ENCODE results near the gene CCHCR1.
A peak's percentile ranks its signal among the peaks of the same experiment; 100 is the strongest.
"Not testable (repeated sequence)": the region's sequence is repeated elsewhere in the genome, so short reads cannot be mapped to it uniquely, and the experiment has no call there.

Gene CCHCR1

GRCh38 chr6:31157513-31158139 lies at the start of gene CCHCR1:
CCHCR1 (minus strand) TSS chr6:31157802; CDS start chr6:31157600, 202 bp downstream.
- no peak for DNase-seq (ENCODE audit: low read depth)

DNA sequence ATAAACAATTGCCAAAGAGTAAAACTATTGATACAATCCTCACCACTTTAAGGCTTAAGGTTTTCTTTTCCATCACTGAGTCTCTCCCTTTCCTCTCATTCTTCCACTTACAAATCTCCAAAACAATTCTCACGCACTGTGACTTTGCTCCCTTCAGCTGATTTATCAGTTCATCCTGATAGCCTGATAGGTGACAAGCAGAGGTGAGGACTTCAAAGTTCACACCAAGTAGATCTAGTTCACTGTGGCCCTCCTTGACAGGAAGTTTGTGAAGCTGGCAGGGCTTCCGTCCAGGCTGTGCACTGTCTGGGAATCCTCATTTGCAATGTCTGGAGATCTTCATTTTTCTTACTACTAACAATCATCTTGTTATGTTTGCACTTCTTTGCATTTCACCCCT lies 48.0 kb upstream of the CCHCR1 start:
- DNase-seq (ENCODE audit: low read depth): no peak

GRCh38 chr6:31204751-31205145 lies 47.1 kb upstream of the CCHCR1 start:
- DNase-seq (ENCODE audit: low read depth): no peak

DNA sequence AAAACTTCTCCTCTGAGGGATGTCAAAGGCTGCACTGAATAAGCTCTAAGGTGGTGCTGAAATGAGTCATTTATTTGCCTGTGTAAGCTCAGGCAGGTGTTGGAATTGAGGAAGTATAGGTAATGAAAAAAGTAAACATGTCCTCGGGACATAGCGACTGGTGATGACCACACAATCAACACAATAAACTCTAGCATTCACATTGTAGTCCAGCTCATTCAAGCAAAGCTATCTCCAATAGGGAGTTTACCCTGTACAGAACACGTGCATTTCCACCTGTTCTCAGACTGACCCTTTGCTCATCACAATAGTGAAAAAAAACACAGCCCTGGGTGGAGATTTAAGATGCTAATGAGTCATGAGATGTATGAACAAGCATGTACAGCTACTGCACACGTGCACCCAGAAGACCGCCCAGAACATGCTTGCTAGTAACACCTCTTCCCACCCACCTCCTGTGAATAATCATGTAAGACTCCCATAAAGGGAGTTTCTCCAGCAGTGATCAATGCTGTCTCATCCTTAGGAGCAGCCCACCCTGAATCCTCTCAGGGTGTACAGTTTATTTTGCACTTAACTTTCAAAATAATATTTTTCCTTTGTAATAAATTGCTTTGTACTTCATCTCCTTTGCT lies 45.9 kb upstream of the CCHCR1 start:
- no peak for DNase-seq (ENCODE audit: low read depth)

DNA sequence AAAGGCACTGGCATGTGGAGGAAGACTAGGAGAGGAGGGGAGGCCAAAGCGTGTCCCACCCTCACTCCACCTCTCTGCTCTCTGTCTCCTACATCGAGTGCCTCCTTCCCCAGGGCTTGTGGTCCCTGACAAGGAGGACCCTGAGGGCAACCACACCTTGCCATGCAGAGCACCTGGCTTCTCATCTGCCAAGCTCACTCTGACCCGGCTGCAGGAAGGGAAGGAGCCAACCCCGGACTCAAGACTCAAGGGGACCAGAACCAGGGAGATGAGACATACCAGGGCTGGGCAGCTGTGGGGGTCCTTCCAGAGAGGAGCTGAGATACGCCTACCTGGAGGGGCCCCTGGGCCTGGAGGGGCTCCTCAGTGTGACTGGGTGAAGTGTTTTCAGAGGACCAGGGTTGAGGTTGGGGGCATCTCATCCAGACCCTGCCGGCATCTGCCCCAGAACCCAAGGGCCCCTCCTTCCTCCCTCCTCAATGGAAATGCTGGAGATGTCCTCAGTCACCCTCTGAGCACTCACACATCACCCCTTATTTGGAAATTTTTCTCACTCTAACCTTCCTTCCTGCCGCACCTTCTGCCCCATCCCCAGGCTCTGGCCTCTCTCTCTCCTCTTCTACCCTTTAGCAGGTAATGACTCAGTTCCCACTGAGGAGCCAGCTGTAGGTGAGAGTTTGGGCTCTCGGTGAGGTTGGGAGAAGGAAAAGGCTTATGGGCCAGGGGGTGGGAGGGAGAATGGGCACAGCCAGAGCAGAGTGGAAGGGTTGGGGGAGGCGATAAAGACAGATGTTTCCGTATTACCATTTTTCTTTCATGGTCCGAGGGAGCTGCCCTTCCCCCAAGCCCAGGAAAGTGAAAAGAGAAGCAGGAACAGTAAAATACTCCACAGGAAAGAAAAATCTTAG lies 44.9 kb upstream of the CCHCR1 start:
- DNase-seq (ENCODE audit: low read depth): no peak

- DNase-seq (ENCODE audit: low read depth): not testable (repeated sequence)
These were observed 41.5 kb upstream of the CCHCR1 start for GRCh38 chr6:31199105-31199452.

DNA sequence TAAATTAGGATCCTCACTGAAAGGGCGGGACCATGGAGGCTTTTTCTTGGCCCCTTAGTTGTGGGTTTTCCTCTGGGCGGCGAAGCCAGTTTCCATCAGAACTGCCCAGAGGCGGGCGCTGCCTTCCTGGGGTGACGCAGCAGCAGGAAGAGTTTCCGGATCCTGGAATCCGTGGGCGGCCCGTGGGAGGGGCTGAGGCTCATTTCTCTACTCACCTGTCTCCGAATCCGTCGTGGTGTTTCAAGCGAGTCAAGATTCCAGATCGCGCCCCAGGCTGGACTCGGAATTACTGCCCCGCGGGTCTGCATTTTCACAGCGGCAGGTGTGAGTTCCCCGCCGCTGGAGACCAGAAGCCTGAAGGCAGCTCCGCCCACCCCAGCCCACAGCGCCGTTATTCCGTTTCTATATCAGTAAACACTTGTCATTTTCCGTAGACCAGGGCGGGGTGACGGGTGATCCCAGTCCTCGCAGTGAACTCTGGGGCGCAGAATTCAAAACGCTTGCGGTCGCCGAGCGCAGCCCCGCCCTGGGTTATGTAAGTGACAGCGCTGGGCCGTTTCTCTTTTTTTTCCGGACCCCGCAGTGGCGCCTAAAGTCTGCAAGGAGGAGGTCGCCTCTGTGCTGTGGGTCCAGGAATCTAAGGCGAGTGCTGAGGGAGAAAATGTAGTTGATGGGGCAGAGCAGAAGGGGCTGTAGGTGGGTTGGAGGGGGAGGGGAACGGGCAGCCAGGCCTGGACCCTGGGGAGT lies 40.1 kb upstream of the CCHCR1 start:
- DNase-seq (ENCODE audit: low read depth): peak; percentile 82

DNA sequence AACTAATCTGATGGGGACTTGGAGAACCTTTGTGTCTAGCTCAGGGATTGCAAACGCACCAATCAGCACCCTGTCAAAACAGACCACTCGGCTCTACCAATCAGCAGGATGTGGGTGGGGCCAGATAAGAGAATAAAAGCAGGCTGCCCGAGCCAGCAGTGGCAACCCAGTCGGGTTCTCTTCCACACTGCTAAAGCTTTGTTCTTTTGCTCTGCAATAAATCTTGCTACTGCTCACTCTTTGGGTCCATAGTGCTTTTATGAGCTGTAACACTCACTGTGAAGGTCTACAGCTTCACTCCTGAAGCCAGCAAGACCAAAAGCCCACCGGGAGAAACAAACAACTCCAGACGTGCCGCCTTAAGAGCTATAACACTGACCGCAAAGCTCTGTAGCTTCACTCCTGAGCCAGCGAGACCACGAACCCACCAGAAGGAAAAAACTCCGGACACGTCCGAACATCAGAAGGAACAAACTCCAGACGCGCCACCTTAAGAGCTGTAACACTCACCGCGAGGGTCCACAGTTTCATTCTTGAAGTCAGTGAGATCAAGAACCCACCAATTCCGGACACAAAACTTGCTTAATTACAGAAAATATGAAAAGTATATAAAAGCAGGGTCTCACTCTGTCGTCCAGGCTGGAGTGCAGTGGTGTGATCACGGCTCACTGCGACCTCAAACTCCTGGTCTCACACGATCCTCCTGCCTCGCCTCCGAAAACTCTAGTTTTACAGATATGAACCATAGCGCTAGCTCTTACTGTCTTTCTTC lies 38.8 kb upstream of the CCHCR1 start:
- not testable (repeated sequence) for DNase-seq (ENCODE audit: low read depth)

DNA sequence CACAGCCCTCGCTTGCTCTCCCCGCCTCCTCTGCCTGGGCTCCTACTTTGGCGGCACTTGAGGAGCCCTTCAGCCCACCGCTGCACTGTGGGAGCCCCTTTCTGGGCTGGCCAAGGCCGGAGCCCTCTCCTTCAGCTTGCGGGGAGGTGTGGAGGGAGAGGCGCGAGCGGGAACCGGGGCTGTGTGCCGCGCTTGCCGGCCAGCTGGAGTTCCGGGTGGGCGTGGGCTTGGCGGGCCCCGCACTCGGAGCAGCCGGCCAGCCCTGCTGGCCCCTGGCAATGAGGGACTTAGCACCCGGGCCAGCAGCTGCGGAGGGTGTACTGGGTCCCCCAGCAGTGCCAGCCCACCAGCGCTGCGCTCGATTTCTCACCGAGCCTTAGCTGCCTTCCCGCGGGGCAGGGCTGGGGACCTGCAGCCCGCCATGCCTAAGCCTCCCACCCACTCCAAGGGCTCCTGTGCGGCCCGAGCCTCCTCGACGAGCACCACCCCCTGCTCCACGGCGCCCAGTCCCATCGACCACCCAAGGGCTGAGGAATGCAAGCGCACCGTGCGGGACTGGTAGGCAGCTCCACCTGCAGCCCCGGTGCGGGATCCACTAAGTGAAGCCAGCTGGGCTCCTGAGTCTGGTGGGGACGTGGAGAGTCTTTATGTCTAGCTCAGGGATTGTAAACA lies 37.8 kb upstream of the CCHCR1 start:
- not testable (repeated sequence) for DNase-seq (ENCODE audit: low read depth)

DNA sequence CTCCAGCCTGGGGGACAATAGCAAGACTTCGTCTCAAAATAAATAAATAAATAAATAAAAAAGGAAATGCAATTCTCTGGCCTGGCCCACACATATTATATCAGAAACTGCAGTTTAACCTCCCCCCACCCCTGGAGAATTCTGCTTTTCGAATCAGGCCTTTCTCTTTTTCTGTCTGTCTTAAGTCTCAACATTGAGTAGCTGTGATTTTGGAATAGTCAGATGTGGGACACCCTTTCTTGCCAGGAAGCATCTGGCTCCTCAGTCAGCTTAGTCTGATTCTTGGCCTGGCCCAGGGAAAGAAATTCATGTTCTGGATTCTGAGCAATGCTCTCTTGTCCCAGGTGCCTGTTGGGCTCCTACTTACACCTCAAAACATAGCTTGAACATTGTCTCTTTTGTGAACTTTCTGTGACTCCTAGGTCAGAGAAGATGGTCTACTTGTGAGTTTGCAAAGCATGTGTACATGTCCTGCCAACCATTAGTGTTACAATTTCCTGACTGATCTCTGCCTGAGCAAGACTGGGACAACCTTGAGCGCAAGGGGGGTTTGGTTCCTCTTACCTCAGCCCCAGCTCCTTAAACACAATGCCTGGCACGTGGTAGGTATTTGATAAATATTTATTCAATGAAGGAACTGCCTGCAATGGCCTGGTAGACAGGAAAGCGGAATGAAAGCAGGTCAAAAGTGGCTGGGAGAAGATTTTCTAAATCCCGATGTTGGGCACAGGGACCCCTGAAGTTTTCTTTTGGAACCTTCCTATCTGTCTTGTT lies 36.6 kb upstream of the CCHCR1 start:
- no peak for DNase-seq (ENCODE audit: low read depth)

DNA sequence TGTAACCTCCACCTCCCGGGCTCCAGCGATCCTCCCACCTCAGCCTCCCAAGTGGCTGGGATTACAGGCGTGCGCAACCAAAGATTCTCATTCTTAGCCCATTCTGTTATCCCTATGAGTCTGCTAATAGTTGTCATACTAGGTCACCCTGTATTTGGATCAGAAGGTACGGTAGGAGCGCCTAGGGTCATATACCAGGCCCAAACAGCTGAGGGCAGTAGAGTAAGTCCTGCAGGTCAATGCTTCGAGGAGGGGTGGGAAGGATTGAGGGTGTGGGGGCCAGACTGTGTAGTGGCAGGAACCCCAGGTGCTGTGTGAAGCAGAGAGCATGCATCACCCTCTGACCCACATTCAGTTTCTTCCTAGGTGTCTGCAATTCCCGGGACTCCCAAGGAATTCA lies 35.6 kb upstream of the CCHCR1 start:
- no peak for DNase-seq (ENCODE audit: low read depth)

DNA sequence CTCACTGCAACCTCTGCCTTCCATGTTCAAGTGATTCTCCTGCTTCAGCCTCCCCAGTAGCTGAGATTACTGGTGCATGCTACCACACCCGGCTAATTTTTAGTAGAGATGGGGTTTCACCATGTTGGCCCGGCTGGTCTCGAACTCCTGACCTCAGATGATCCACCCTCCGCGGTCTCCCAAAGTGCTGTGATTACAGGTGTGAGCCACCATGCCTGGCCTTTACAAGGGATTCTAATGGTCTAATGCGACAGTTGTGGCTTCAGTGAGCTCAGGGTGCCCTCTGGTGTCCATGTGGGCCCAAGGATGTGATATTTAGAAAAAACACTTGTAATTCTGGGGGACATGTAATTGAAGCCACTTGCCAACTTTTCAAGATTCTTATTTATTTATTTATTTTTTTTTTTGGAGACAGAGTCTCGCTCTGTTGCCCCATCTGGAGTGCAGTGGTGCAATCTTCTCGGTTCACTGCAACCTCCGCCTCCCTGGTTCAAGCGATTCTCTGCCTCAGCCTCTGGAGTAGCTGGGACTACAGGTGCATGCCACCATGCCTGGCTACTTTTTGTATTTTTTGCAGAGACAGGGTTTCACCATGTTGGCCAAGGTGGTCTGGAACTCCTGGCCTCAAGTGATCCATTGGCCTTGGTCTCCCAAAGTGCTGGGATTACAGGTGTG lies 35.0 kb upstream of the CCHCR1 start:
- not testable (repeated sequence) for DNase-seq (ENCODE audit: low read depth)

DNA sequence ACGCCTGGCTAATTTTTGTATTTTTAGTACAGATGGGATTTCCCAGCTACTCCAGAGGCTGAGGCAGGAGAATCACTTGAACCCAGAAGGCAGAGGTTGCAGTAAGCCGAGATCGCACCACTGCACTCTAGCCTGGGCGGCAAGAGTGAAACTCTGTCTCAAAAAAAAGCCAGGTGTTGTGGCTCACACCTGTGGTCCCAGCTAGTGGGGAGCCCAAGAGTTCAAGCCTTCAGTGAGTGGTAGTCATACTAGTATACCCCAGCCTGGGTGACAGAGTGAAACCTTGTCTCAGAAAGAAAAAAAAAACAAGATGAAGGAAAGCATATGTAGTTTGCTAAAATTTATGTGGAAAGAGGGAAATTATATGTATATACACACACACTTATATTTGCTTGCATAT lies 32.9 kb upstream of the CCHCR1 start:
- no peak for DNase-seq (ENCODE audit: low read depth)

- not testable (repeated sequence) for DNase-seq (ENCODE audit: low read depth)
These were observed 31.6 kb upstream of the CCHCR1 start for GRCh38 chr6:31189223-31189622.

DNA sequence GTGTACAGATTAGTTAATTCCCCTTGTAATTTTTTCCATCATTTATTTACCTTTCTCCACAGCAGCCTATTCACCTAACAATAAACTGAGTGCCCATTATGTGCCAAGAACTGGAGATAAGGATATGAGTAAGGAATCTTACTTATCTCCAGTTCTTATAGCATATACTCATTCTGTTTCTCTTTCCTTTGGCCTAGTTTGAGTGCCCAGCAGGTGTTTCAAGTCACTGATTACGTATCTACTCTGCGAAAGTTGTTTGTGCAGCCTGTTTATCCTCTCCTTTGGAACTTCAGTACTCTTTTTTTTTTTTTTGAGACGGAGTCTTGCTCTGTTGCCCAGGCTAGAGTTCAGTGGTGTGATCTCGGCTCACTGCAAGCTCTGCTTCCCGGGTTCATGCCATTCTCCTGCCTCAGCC lies 30.2 kb upstream of the CCHCR1 start:
- no peak for DNase-seq (ENCODE audit: low read depth)

GRCh38 chr6:31186052-31186734 lies 28.6 kb upstream of the CCHCR1 start:
- DNase-seq (ENCODE audit: low read depth): no peak

DNA sequence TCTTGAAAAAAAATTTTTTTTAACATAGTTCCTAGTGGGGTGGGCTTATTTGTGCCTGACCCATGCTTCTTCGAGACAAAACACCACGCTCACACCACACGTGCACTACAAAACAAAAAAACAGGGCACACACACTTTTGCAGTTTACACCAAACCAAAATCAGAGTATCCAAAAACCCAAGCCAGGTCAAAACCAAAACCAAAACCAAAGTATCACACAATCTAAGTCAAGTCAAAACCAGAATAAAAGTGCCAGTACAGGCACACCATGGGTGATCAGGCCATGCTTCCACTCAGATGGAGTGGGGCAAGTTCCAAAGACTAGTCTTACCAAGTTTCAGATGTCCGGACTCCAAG lies 28.1 kb upstream of the CCHCR1 start:
- DNase-seq (ENCODE audit: low read depth): not testable (repeated sequence)

DNA sequence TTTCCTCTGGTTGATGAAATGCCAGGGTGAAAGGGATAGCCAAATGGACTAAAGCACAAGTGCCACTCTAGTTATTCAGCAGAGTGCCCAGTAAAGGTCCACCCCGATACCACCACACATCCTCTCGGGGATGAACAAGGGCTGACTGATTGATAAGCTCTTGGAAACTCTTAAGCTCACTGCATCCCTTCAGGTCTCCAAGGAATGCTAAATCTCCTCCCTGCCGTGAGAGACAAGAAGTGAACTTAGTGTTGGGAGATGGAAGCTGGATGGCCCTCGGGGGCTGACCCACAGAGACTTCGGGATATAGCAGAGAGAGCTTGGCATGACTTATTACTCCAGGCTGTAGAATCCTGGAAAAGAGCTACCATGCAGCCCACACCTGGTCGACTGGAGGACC lies 26.3 kb upstream of the CCHCR1 start:
- DNase-seq (ENCODE audit: low read depth): not testable (repeated sequence)

DNA sequence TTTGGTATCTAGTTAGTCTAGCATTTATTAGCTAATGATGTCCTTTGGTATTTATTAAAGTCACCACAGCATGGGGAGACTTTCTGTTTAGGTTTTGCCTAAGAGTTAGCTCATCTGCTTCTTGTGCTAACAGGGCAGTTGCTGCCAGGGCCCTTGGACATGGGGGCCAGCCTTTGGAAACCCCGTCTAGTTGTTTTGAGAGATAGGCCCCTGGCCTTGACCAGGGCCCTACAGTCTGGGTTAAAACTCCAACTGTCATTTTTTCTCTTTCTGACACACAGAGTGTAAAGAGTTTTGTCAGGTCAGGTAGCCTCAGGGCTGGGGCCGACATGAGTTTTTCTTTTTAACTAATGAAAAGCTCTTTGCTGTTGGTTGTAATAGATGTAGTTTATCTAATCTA lies 25.7 kb upstream of the CCHCR1 start:
- not testable (repeated sequence) for DNase-seq (ENCODE audit: low read depth)
